Left colon (tissue), 2 donors: ENCODE data around the gene NCBP3. TPM values are rescaled to one million over a fixed set of nuclear protein-coding genes. Genes with fewer than 3 reads are reported as not detected.

ENCODE experiments used
- ATAC-seq: fragments of 200-7000 bp; cut with Tn5 transposase; one replicate; pipeline ENCODE4 v1.9.1; 2020; ENCODE audit warnings: mild to moderate bottlenecking, moderate library complexity
- DNase-seq, 2 donors: peaks; one replicate each; pipeline ENCODE4 v3.0.0-alpha.2; 2020
- intact Hi-C, 2 donors: fragments of 100-400 bp; cut with DNase I in 1 of 2; cut with micrococcal nuclease in 1 of 2; formaldehyde crosslinking; loops; one replicate each; pipeline versions ENCODE4 v1.11.2 to v1.14.0; 2022; cut with DNase I, micrococcal nuclease
- long read RNA-seq: library from polyadenylated mRNA; unstranded; transcript quantifications from one replicate; pipeline ENCODE4 v2.0.0, GENCODE V29; 2021
- total RNA-seq, 2 donors: library from RNA; stranded (reverse); fragmentation: NEBNext Ultra II Directional; extraction: Animal tissue kit (Norgen Biotek cat#: 25700); gene quantifications; one replicate each; pipeline ENCODE4 v1.2.1, GENCODE V29; 2021
- donor health status: DM: no; HTN: no; CAD: no.
- donor health status: DM: yes; HTN: yes; CAD: no.

NCBP3 gene, protein sequence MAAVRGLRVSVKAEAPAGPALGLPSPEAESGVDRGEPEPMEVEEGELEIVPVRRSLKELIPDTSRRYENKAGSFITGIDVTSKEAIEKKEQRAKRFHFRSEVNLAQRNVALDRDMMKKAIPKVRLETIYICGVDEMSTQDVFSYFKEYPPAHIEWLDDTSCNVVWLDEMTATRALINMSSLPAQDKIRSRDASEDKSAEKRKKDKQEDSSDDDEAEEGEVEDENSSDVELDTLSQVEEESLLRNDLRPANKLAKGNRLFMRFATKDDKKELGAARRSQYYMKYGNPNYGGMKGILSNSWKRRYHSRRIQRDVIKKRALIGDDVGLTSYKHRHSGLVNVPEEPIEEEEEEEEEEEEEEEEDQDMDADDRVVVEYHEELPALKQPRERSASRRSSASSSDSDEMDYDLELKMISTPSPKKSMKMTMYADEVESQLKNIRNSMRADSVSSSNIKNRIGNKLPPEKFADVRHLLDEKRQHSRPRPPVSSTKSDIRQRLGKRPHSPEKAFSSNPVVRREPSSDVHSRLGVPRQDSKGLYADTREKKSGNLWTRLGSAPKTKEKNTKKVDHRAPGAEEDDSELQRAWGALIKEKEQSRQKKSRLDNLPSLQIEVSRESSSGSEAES
- 10 to 100 TPM; 35.9 to 42.5 TPM for total RNA-seq
- long read RNA-seq, full-length matches to known transcripts, result 10 of 28 reads
- long read RNA-seq, partial matches to known transcripts, result 8 of 28 reads
- long read RNA-seq, other reads (novel, unspliced or antisense), result 10 of 28 reads

DNA sequence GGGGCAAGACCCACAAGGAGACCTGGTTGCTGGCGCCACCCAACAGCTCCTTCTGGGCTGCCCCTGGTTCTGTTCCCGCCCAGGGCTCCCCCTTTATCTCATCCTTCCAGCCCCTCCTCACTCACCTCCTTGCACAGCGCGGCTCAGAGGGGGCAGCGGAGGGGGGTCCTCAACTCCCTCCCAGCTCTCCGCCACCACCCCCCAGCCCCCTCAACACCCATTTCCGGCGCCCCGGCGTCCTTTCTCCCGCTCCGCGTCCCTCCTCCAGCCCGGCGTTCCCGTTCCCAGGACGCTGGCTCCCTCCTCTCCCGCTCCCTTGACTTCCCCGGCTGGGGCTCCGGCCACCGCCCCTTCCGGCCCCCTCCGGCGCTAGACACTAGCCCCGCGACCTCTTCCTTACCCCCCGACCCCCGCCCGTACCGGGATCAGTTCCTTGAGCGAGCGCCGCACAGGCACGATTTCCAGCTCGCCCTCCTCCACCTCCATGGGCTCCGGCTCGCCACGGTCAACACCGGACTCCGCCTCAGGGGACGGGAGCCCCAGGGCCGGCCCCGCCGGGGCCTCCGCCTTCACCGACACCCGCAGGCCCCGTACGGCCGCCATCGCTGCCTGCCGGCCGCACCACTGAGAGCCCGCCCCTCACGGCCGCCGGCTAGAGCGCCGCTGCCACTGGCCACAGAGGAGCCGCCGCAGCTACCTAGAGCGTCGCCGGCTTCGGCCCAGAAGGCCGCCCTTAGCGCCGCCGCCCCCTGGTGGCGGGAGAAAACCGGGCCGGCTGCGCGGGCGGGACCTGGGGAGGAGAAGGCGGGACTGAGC is at the start of gene NCBP3:
Gene NCBP3 (minus strand): TSS at position 626 of the 816 bp plus-strand sequence. CDS start 23 bp downstream, at position 603.
- DNase-seq (peak; percentile 88 to 90), ATAC-seq (peak; percentile 92)
- intact Hi-C loops, result no loop called here

DNA sequence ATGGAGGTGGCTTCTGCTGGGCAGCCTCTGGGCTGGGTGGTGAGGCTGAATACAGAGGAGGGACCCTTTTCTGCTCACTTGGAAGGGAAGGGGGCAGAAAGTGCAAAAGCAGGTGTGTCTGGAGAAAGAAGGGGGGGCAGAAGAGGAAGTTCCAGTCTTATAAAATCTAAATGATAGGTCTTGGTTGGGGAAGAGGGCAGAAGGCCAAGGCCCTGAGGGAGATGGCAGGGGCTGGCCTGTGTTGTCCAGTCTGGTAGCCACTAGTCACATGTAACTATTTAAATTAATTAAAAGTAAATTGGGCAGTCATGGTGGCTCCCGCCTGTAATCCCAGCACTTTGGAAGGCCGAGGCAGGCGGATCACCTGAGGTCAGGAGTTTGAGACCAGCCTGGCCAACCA is 49.3 kb upstream of the NCBP3 start:
- intact Hi-C loops, result no loop called here
- DNase-seq, result no peak
- no peak for ATAC-seq

DNA sequence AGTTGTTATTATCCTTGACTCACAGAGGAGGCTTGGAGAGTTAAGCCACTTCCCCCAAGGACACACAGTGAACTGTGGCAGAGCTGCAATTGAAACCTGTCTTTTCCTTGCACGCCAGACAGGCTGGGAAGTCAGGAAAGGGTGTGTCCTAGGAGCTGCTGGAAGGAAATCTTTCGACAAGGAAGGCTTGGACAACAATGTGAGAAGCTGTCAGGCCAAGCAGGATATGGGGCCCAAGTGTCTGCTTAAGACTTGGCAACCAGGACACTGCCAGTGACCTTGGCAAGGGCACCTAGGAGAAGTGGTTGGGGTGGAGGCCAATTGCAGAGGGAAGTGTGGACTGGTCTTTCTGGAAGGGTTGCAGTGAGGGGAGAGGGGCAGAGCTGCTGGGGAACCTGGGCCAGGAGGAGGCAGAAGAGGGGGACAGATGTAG is 48.9 kb upstream of the NCBP3 start:
- DNase-seq, result peak; percentile 52 to 81
- ATAC-seq, result peak; percentile 54
- intact Hi-C loops, result no loop called here

DNA sequence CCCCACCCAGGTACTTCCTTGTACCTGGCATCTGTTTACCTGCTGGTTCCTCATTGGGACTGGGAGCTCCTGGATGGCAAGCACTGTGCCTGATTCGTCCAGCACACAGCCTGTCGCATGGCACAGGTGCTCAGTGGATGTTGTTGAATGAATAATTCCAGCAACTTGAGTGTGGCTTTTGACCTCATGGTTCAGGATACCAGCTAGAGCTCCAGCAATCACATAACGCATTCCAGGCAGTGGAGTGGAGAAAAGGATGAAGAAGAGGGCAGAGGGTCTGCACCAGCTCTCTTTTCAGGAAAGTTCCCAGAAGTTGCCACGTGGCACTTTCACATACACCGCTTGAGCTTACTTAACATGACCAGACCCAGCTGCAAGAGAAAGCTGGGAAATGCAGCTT is 48.1 kb upstream of the NCBP3 start:
- ATAC-seq (peak; percentile 37), DNase-seq (peak in 1 of 2 donors; percentile 34)
- intact Hi-C loops, result no loop called here

DNA sequence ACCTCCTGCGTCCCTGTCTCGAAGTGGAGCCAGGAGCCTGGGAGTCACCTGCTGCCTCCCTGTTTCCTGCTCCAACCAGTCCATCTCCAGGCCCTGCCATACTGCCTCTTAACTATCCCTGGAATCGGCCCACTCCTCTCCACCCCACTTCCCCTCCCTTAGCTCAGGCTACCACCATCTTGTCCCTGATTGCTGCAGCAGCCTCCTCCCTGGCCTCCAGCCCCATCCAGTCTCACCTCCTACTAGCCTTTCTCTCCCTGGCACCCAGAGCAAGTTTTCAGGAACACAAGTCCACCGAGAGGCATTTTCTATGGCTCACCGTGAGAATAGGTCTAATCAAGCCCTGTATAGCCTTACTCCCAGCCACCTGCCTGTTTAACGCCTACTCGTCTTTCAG is 47.7 kb upstream of the NCBP3 start:
- ATAC-seq, result no peak
- intact Hi-C loops, result no loop called here

DNA sequence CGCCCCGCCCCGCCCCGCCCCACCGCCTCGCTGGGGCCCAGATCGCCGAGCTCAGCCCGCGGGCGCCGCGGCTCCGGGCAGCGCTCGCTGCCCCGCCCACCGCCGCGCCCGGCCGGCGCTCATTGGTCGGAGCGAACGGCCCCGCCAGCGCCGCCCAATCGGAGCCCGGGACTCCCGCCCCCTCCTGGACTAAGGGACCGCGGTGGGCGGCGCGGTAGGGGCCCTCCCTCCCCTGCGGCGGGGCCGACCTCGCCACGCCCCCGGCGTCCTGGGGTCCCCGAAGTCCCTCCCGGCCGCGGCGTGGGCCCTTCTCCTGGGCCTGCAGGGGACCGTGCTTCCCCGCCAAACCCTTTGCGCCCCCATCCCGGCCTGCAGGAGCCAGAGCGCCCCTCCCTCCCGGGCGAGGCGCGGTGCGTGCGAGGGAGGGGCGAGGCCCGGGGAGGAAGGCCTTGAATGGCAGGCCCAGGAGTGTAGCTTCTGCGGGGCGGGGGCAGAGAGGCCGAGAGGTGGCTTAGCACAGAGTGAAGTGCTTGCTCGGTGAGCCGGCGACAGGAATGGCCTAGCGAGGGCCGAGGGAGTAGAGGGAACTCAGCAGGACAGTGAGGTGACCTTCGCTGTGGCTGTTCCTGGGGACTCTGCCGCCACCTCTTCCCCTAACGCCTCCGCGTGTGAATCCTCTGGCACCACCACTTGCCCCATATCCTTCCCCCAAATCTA is 47.1 kb upstream of the NCBP3 start, which contains the start of gene CAMKK1:
Gene CAMKK1 (minus strand): TSS at position 51 of the 717 bp plus-strand sequence. CDS start 7,366 bp downstream, outside the sequence.
- DNase-seq, result peak; percentile 90 to 93
- ATAC-seq, result peak; percentile 69
- intact Hi-C loops, result no loop called here

More for the DNA sequence above, 47.7 kb upstream of the NCBP3 start:
- no peak for DNase-seq

DNA sequence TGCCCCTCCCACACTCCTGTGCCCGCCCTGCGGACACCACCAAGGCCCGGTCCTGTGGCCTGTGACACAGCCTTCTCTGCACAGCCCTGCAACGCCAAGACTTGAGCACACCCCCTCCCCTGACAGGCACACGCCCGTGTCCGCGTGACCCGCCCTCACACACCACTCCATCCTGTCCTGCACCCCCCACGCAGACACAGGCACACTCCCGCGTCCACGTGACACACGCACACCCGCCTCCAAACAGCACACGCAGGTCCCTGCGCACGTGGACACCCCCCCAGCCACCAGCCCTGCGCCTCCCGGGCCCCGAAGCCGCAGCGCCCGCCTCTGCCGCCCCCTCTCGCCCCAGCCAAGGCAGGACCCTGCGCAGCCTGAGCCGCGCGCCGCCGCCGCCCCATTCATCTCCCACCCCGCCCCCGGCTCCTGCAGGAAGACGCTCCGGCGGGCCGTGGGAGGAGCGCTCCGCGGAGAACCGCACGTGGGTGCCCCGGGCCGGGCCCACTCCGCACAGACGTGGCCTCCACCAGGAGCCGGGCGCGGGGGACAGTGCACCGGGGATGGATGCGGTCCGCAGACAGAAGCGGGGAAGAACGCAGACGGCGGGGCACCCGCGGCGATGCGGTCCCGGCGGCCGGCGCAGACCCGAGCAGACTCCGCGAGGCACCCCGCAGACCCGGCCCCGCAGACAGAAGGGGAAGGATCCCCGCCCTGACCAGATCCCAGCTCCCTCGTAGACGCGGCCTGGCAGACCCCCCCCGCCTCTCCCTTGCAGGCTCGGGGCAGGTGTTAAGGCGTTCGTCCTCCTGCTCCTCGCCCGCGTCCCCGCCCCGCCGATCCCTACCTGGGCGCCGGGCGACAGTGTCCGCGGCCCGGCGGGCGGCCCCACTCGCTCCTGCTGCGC is 46.3 kb upstream of the NCBP3 start:
- intact Hi-C loops, result no loop called here
- peak; percentile 20 for ATAC-seq

DNA sequence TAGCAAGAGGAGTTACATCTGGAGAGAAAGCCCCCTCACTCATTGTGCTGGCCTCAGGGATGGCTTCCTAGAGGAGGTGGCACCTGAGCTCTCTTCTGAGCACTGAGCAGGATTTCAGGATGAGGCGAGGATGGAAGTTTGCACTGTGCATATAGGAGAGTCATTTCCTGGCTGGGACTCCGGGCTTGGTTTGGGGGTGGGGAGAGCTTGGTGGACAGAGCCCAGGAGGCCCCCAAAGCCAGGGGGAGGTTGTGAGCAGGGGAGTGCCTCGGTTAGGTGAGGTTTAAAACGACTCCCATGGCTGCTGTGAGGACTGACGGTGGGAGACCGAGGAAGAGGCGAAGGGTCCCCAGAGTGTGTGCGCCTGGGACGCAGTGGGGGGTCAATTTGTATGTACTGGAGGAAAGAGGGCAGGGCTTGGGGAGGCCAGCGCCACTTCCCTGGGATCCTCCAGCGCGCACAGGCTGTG is 45.6 kb upstream of the NCBP3 start:
- ATAC-seq, result no peak
- no peak for DNase-seq
- intact Hi-C loops, result no loop called here

More for the DNA sequence above, 46.3 kb upstream of the NCBP3 start:
- DNase-seq, result peak; percentile 80 to 92

DNA sequence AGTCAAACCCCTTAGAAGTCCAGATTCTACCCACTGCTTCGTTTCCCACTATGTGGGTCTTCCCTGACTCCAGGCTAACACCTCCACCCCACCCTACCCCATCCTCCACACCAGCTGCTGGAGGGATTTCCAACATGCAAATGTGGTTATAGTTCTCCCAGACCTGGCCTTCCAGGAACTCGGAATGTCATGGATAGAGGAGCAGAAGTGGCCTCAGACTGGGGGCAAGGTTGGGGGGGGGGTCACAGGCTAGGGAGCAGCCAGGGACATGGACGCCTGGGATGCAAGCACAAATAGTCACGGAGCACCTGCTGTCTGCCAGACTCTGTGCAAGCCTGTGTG is 44.8 kb upstream of the NCBP3 start:
- intact Hi-C loops, result no loop called here
- DNase-seq (no peak), ATAC-seq (no peak)

DNA sequence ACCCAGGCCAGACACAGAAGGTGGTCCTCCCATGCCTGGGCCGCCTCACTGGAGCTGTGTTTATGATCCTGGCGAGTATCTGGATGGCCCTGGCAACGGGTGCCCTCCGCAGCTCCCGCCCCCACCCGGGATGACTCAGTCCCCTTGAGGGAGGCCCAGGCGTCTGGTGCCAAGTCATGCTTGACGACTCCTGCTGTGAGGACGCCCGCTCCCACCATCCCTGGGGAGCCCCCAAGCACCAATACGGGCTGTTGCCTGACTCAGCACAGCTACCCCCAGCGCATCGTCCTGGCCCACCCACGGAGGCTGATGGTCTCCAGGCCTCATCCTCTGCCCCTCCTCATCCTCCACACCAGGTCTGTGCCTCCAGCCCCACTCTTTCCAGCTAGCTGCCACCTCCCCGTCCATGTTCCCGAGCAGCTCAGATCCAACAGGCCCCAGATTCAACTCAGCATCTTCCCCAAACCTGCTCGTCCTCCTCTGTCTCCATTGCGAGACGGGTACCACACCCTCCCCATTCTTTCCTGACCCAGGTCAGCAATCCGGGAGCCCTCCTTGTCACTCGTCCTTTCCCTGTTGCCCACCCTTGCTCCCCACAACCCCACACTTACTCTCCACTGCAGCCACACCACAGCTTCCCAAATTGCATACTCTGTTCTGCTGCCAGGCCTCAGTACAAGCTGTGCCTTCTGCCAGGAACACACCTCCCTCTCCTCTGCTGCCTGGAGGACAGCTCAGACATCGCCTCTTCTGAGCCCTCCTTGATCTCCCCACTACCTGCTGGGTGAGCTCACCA is 44.2 kb upstream of the NCBP3 start:
- ATAC-seq (no peak), DNase-seq (peak; percentile 63 to 83)
- intact Hi-C loops, result no loop called here

DNA sequence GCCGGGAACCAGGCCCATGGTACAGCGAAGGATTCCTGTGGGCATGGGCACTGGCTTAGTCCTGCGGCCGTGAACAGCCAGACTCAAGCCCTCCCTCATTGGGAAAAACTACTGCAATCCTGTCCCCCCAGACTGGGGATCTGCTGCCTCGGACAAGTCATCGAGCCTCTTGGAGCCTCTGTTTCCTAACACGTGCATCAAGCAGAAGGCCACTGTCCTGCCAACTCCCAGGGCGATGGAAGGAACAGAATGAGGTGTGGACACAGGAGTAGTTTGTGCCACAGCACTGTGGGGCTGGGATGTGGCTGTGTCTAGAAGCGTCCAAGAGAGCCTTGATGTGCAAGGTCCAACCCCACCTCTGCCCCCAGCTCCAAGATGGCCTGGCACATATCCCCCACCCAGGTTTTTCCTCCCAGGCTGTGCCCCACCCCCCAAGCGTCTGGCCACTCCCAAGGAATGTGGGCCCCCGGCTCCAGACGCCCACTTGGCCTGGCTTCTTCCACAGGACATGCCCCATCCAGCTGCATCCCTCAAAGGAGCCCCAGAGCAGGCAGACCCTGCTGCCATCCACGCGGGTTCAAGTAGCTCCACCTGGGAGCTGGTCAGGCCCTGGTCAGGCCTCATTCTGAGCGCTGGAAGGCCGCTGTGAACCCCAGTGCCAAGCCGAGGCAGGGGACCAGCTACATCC is 43.4 kb upstream of the NCBP3 start:
- ATAC-seq (no peak), DNase-seq (no peak)
- intact Hi-C loops, result no loop called here

DNA sequence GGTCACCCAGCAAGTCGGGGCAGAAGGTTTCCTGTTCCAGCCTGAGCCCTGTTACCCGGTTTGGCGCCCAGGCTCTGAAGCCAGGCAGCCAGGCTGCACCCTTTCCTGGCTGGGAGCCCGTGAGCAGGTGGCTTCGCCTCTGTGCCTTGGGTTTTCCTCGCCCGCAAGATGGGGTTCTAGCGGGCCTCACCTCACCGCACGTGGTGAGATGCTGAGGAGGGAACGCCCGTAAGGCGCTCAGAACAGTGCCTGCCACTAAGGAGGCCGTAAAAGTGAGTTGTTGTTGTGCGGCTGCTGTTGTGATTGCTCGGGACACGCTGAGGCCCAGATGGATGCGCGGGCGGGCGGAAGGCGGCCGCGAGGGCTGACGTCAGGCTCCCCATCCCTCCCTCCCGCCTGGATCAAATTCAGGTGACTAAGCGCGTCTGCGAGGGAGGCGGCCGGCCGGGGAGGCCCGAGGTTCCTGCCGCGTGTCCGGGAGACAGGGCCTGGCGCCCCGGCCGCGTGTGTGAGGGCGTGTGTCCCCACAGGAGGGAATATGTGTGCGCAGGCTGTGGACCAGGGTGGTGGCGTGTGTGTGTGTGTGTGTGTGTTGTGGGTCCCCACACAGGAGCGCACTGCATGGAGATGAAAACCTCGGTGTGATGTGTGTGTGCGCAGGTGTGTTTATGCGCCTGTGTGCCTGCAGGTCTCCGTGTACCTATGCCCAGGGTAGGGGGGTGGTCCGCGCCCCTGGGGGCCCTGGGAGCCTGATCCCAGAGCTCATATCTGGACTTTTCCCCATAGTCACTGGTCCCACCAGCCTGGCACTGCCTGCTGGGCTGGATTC is 42.5 kb upstream of the NCBP3 start:
- intact Hi-C loops, result no loop called here
- ATAC-seq, result peak; percentile 47
- DNase-seq, result peak; percentile 78 to 89

DNA sequence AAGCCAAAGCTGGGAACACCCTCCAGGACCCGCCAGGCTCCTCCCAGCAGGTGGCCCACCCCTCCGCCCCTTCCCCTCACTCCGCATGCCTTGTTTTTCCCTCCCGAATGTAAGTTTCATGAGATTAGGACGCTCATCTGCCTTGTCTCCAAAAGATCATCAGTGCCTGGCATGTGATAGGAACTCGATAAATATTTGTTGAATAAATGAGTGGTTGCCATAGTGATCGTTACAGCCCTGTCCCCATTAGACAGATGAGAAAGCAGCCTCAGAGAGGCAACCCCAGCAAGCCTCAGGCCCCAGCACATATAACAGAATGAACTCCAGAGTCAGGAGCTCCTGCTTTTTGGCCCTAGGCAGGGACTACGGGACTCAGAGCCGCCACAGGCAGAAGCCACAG is 41.8 kb upstream of the NCBP3 start:
- ATAC-seq (no peak), DNase-seq (no peak)
- intact Hi-C loops, result no loop called here

DNA sequence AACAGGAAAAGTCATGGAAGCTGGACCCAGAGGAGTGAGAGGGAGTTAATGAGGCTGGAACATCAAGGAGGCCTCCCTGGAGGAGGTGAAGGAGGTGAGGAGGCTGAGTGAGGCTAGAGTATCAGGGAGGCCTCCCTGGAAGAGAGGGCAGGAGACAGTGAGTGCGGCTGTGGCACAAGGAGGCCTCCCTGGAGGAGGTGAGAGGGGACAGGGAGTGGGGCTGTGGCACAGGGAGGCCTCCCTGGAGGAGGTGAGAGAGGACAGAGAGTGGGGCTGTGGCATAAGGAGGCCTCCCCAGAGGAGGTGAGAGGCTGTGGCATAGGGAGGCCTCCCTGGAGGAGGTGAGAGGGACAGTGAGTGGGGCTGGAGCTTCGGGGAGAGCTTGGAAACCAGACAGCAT is 41.3 kb upstream of the NCBP3 start:
- DNase-seq (no peak), ATAC-seq (no peak)
- intact Hi-C loops, result no loop called here

DNA sequence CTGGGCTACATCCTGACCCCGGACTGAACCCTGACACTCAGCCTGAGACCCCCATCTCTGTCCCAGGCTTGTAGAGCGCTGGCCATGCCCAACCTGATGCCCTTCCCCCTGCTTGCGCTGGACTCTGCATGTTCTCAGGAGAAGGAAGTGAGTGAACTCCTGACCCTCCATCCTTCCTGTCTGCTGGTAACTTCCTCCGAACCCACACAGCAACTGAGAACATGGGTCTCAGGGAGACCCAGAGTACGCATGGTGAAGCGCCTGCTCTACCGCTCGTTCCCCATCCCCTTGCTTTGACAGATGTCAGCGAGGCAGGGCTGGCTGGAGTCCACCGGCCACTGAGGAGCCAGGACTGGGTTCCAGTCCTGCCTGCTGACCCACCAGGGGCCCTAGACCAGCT is 40.7 kb upstream of the NCBP3 start:
- ATAC-seq, result no peak
- peak in 1 of 2 donors; percentile 49 for DNase-seq
- intact Hi-C loops, result no loop called here
